Esophagus muscularis mucosa (tissue), 4 donors: ENCODE measurements around the gene LRRC10B. TPM values are rescaled to one million over a fixed set of nuclear protein-coding genes. Genes with fewer than 3 reads are reported as not detected.

Experiments
- DNase-seq: peaks from one replicate; pipeline ENCODE4 v3.0.0-alpha.2; 2017; ENCODE audit errors: extremely low spot score
- H3K27ac ChIP-seq, 4 donors: fragments of 200-600 bp; sonication (generic); replicated peaks in 1 of 4; 1 replicate in 3 of 4; 2 replicates in 1 of 4; pipeline ENCODE4 v1.5.1; 2016 to 2019; ENCODE audit warnings: mild to moderate bottlenecking in 1 of 4
- H3K27me3 ChIP-seq, 4 donors: fragments of 200-600 bp; sonication (generic); one replicate each; pipeline versions ENCODE4 v1.5.1 to v1.6.0; 2016 to 2019
- H3K36me3 ChIP-seq, 4 donors: fragments of 200-600 bp; sonication (generic); one replicate each; pipeline ENCODE4 v1.5.1; 2016 to 2019
- H3K4me1 ChIP-seq, 4 donors: fragments of 200-600 bp; sonication (generic); one replicate each; pipeline ENCODE4 v1.5.1; 2016 to 2019
- H3K4me3 ChIP-seq, 4 donors: fragments of 200-600 bp; sonication (generic); 1 replicate in 2 of 4; 2 replicates in 2 of 4; pipeline ENCODE4 v1.5.1; 2016 to 2019; ENCODE audit warnings: mild to moderate bottlenecking in 4 of 4, moderate library complexity in 1 of 4
- H3K9me3 ChIP-seq, 4 donors: fragments of 200-600 bp; sonication (generic); 1 replicate in 3 of 4; 2 replicates in 1 of 4; pipeline ENCODE4 v1.5.1; 2016 to 2019
- EP300 ChIP-seq: sonication (generic); formaldehyde crosslinking; IDR thresholded peaks from one replicate; pipeline ENCODE4 v1.6.1; 2017; ENCODE audit warnings: antibody characterized with exemption
- POLR2A ChIP-seq: fragments of 450-650 bp; IDR thresholded peaks from one replicate; pipeline ENCODE4 v1.6.1; 2017; ENCODE audit warnings: antibody characterized with exemption, moderate library complexity, mild to moderate bottlenecking, low read depth
- POLR2AphosphoS5 ChIP-seq, 2 donors: sonication (generic); formaldehyde crosslinking; IDR thresholded peaks; one replicate each; pipeline ENCODE4 v1.6.1; 2017; ENCODE audit warnings: antibody characterized with exemption in 2 of 2
- WGBS: methylation state at CpG from one replicate; pipeline ENCODE4 v1.1.5; 2018; 5-methylcytosine and 5-hydroxymethylcytosine counted together
- intact Hi-C: fragments of 100-400 bp; cut with DNase I; formaldehyde crosslinking; loops from one replicate; pipeline ENCODE4 v1.15.1; 2023
- total RNA-seq, 4 donors: library from RNA; depleted of rRNA; stranded (reverse); fragments of >200 nt; gene quantifications; one replicate each; pipeline versions ENCODE4 v1.1.0 to v1.2.1, GENCODE V29; 2016
- TF ChIP-seq, protein P1 (sequence below), 3 experiments: fragments of 200-600 bp in 2 of 3; fragments of 450-650 bp in 1 of 3; sonication (generic) in 2 of 3; IDR thresholded peaks; one replicate each; pipeline ENCODE4 v1.5.1; 2017 to 2019; ENCODE audit warnings: antibody characterized with exemption in 3 of 3, mild to moderate bottlenecking in 2 of 3, moderate library complexity in 1 of 3

LRRC10B gene
- total RNA-seq, 4 donors from 2014 or later, result 1.3 to 2.2 (median 2.0) TPM; not detected in 1

DNA sequence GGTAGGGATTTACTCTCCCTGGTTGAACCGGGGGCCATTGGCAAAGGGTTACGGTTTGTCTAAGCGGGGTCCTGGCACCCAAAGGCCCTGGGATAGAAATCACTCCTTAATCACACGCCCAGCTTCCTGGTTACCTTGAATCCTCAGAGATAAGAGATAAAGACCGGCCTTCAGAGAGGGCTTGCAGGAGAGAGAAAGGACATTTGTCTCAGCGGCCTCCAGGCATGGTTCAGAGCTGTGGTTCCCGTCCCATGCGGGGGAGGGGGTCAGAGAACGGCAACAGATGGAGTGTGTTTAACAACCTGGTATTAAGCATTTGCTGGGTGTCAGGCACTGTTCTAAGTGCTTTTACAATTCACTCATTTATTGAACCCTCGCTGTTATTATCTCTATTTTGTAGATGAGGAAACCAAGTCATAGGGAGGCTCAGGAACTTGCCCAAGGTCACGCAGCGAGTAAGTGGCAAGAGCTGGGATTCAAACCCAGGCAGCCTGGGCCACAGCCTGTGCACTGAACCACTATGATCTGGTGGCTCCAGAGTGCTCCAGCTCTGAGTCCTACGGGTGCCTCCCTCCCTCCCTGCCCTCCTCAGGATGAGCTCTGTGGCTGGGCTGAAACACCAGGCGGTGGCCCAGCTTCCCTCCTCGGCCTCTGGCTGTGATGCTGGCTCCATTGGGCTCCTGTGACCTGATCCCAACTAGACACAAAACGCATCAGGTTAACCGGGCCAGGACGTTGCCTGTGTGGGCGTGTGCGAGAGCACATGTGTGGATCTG, 18.6 kb downstream of the LRRC10B start:
- Histone ChIP-seq H3K9me3 (no peaks in the 10 kb centered on the region), H3K27ac (no peak overlapping the region), H3K36me3 (peaks cover 0 to 17% (median 0%) of the 10 kb centered on the region in 4 donors), H3K4me1 (peaks cover 0 to 9% (median 0%) of the 10 kb centered on the region in 4 donors), H3K27me3 (peaks cover 0 to 64% (median 0%) of the 10 kb centered on the region in 4 donors), H3K4me3 (no peak overlapping the region)
- intact Hi-C loops, result no loop called here
- WGBS, result 83% methylated on average over 18 of the region's 20 CpGs
- no peak for DNase-seq
- TF ChIP-seq, protein P1, sequence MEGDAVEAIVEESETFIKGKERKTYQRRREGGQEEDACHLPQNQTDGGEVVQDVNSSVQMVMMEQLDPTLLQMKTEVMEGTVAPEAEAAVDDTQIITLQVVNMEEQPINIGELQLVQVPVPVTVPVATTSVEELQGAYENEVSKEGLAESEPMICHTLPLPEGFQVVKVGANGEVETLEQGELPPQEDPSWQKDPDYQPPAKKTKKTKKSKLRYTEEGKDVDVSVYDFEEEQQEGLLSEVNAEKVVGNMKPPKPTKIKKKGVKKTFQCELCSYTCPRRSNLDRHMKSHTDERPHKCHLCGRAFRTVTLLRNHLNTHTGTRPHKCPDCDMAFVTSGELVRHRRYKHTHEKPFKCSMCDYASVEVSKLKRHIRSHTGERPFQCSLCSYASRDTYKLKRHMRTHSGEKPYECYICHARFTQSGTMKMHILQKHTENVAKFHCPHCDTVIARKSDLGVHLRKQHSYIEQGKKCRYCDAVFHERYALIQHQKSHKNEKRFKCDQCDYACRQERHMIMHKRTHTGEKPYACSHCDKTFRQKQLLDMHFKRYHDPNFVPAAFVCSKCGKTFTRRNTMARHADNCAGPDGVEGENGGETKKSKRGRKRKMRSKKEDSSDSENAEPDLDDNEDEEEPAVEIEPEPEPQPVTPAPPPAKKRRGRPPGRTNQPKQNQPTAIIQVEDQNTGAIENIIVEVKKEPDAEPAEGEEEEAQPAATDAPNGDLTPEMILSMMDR (IDR thresholded peaks at IDR 0.05), result no peak
- no peak for TF ChIP-seq POLR2AphosphoS5 (IDR thresholded peaks at IDR 0.05)
- TF ChIP-seq POLR2A, result no peak
- TF ChIP-seq EP300, result no peak

DNA sequence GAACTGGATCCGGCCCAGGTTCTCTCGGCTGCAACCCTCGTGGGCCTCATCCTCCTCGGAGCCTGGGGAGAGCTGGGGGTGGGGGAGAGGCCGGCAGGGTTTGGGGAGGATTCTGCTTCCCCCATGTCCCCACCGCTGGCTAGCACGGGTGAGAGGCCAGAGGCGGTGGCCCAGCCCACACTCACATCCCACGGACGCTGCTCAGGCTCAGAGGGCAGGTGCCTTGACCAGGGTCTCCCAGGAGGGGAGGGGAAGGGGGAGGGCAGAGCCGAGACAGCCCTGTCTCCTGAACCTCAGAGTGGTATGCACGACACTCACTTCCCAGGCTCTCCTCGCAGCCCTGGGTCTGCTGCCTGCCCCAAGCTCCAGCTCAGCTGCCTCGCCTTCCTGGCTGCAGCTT, 19.6 kb downstream of the LRRC10B start:
- no peak for TF ChIP-seq EP300
- TF ChIP-seq, protein P1 (IDR thresholded peaks at IDR 0.05), result no peak
- TF ChIP-seq POLR2A, result no peak
- TF ChIP-seq POLR2AphosphoS5 (IDR thresholded peaks at IDR 0.05), result no peak
- intact Hi-C loops, result no loop called here
- Histone ChIP-seq H3K27ac (no peak overlapping the region), H3K9me3 (no peaks in the 10 kb centered on the region), H3K4me1 (peaks cover 0 to 9% (median 0%) of the 10 kb centered on the region in 4 donors), H3K36me3 (peaks cover 0 to 7% (median 0%) of the 10 kb centered on the region in 4 donors), H3K27me3 (peaks cover 0 to 73% (median 0%) of the 10 kb centered on the region in 4 donors), H3K4me3 (no peak overlapping the region)
- DNase-seq, result no peak
- WGBS, result 65% methylated on average over 8 of the region's 14 CpGs

DNA sequence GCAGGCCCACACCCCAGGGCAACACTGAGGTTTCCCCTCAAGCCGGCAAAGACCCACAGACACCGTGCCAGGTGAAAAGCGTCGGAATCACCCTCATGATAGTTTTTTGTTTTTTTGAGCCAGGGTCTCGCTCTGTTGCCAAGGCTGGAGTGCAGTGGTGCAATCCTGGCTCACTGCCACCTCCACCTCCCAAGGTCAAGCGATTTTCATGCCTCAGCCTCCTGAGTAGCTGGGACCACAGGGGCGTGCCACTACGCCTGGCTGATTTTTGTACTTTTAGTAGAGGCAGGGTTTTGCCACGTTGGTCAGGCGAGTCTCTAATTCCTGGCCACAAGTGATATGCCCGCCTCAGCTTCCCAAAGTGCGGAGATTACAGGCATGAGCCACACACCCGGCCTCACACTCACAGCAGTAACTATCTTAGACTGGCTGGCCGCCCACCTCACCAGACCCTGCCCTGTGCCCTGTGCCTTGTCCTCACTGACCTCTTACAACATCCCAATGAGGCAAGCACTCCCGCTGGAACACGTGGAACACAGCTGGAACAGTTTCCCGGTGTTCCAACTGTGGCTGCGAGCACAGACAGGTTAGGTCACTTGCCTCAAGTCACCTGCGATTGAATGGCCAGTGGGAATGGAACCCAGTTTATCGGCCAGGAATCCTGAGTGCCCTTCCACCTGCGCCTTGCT, 21.1 kb downstream of the LRRC10B start:
- intact Hi-C loops, result no loop called here
- Histone ChIP-seq H3K4me1 (peaks cover 0 to 7% (median 0%) of the 10 kb centered on the region in 4 donors), H3K9me3 (no peaks in the 10 kb centered on the region), H3K4me3 (no peak overlapping the region), H3K27me3 (peaks cover 0 to 77% (median 0%) of the 10 kb centered on the region in 4 donors), H3K36me3 (peaks cover 0 to 7% (median 0%) of the 10 kb centered on the region in 4 donors), H3K27ac (no peak overlapping the region)
- no peak for TF ChIP-seq POLR2A
- peak in 1 of 2 donors; percentile 18 for TF ChIP-seq POLR2AphosphoS5 (IDR thresholded peaks at IDR 0.05)
- whole genome bisulfite sequencing, result 83% methylated on average over 17 of the region's 21 CpGs
- no peak for DNase-seq

DNA sequence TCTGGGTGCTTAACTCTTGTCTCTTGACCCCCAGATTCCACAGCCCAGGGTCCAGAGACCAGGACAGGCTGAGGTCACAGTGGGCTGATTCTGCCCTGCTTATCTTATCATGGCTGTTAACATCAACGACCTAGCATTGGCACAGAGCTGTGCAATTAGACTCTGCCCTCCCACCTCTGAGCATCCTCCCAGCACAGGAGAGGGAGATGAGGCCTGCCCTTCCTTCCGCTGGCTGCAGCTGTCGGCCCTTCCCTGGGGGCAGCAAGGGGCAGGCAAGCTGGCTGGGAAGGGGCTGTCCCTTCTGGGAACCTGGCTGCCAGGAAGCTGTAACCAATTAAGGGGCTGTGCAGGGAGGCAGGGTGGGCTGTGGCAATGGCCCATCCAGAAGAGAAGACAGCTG, 22.5 kb downstream of the LRRC10B start:
- intact Hi-C loops, result no loop called here

More for the DNA sequence above, 22.5 kb downstream of the LRRC10B start:
- H3K9me3 ChIP-seq, result no peaks in the 10 kb centered on the region
- no peak for DNase-seq
- peaks cover 0 to 12% (median 0%) of the 10 kb centered on the region in 4 donors for H3K4me1 ChIP-seq
- no peak overlapping the region for H3K4me3 ChIP-seq
- WGBS, result 56% methylated on average over 3 of the region's 3 CpGs
- H3K36me3 ChIP-seq, result peaks cover 0 to 7% (median 0%) of the 10 kb centered on the region in 4 donors
- TF ChIP-seq EP300, result no peak
- TF ChIP-seq POLR2A, result no peak
- TF ChIP-seq POLR2AphosphoS5 (IDR thresholded peaks at IDR 0.05), result no peak
- TF ChIP-seq, protein P1 (IDR thresholded peaks at IDR 0.05), result no peak
- no peak overlapping the region for H3K27ac ChIP-seq
- H3K27me3 ChIP-seq, result peaks cover 0 to 81% (median 0%) of the 10 kb centered on the region in 4 donors
